GM10248 (cell line): ENCODE measurements around the gene VIPR2.

Experiments used
- CTCF ChIA-PET: fragments of 300-600 bp; sonication (Branson Sonifier 250); formaldehyde crosslinking; extraction: SDS; loops from one replicate; lab custom pipeline; 2021; ENCODE audit warnings: antibody characterized with exemption; lab: Yijun Ruan, JAX
- POLR2A ChIA-PET: fragments of 350-650 bp; sonication (Branson Sonifier 250); formaldehyde crosslinking; extraction: SDS; loops from one replicate; lab custom pipeline; 2020; ENCODE audit warnings: antibody characterized with exemption; lab: Yijun Ruan, JAX
- DNase-seq: peaks from one replicate; pipeline ENCODE4 v3.0.0; 2012; ENCODE audit errors: extremely low spot score
- CTCF ChIP-seq: IDR thresholded peaks from 2 replicates; pipeline ENCODE4 v1.5.1; 2012; ENCODE audit warnings: mild to moderate bottlenecking, low read depth; ENCODE audit errors: extremely low read depth, missing control alignments, control extremely low read depth

VIPR2 gene

GRCh38 chr7:159034988-159035387 is 109.7 kb downstream of the VIPR2 start:
- no peak for TF ChIP-seq CTCF
- POLR2A ChIA-PET = no interaction called here
- DNase-seq = no peak
- CTCF ChIA-PET = no interaction called here

- DNase-seq = no peak
Measured at GRCh38 chr7:159034394-159034793, 110.3 kb downstream of the VIPR2 start.

GRCh38 chr7:159033956-159034355 is 110.7 kb downstream of the VIPR2 start:
- ChIA-PET POLR2A (no interaction called here), CTCF (no interaction called here)
- DNase-seq = no peak
- no peak for TF ChIP-seq CTCF

More at GRCh38 chr7:159034394-159034793, 110.3 kb downstream of the VIPR2 start:
- CTCF ChIA-PET = no interaction called here
- TF ChIP-seq CTCF = no peak
- POLR2A ChIA-PET = no interaction called here

GRCh38 chr7:159033473-159033825 is 111.2 kb downstream of the VIPR2 start:
- no peak for DNase-seq
- CTCF ChIA-PET = no interaction called here
- TF ChIP-seq CTCF = no peak
- POLR2A ChIA-PET = no interaction called here

- no peak for TF ChIP-seq CTCF
- ChIA-PET POLR2A (no interaction called here), CTCF (no interaction called here)
- DNase-seq = no peak
Measured at GRCh38 chr7:159032753-159033472, 111.8 kb downstream of the VIPR2 start.

GRCh38 chr7:159032322-159032721 is 112.3 kb downstream of the VIPR2 start:
- CTCF ChIA-PET = interaction anchor here (1.1 kb wide), 1 partner anchor 15 kb away, joined by 3 read pairs; no protein-coding TSS in a partner anchor
- TF ChIP-seq CTCF = no peak
- no peak for DNase-seq
- POLR2A ChIA-PET = no interaction called here
